C4-2B (cell line): ENCODE results near the gene SARNP.
"Not testable (repeated sequence)": the region's sequence is repeated elsewhere in the genome, so short reads cannot be mapped to it uniquely, and the experiment has no call there.

ENCODE experiments used
- H3K27ac ChIP-seq: fragments of 450-650 bp; 2 replicates; pipeline ENCODE4 v1.5.1; 2017
- CTCF ChIP-seq: fragments of 450-650 bp; conservative IDR thresholded peaks from 2 replicates; pipeline ENCODE4 v1.5.1; 2017; ENCODE audit warnings: mild to moderate bottlenecking
- ZFX ChIP-seq: fragments of 450-650 bp; IDR thresholded peaks from 2 replicates; pipeline ENCODE4 v1.6.1; 2017

Gene SARNP

GRCh38 chr12:55762646-55763045 lies 54.9 kb downstream of the SARNP start:
- H3K27ac ChIP-seq = no peak overlapping the region
- TF ChIP-seq CTCF (no peak), ZFX (no peak)

GRCh38 chr12:55760663-55761062 lies 56.9 kb downstream of the SARNP start:
- TF ChIP-seq ZFX = no peak
- H3K27ac ChIP-seq = no peak overlapping the region

DNA sequence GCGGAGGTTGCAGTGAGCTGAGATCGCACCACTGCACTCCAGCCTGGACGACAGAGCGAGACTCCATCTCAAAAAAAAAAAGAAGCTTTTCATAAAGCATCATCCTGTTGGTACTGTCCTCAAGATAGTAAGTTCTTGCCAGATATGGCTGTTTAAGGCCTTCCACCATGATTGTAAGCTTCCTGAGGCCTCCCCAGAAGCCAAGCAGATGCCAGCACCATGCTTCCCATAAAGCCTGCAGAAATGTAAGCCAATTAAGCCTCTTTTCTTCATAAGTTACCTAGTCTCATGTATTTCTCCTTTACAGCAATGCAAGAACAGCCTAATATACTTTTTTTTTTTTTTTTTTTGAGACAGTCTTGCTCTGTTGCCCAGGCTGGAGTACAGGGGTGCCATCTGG lies 58.9 kb downstream of the SARNP start:
- H3K27ac ChIP-seq = not testable (repeated sequence)

DNA sequence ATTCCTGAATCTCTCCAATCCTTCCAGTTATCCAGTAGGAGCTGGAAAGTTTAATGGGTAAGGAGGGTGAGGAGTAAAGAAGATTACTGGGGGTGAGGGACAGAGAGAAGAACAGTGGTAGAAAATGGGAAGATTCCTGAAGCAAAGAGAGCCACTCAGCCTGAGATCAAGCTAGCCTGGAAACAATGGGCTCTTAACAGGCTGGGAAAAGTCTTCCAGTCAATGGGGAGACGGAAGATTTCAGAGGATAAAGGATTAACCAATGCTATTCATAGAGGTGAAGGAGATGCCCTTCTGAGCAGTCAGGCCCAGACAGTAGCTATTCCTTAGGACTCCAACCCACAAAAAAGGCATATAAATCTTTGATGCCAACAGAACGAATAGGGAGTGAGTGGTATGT lies 59.8 kb downstream of the SARNP start:
- H3K27ac ChIP-seq = no peak overlapping the region
- TF ChIP-seq ZFX (no peak), CTCF (no peak)

- TF ChIP-seq CTCF = no peak
- no peak for TF ChIP-seq ZFX
- no peak overlapping the region for H3K27ac ChIP-seq
Measured at GRCh38 chr12:55755246-55755645, 62.3 kb downstream of the SARNP start.

GRCh38 chr12:55748230-55748993 lies 69.1 kb downstream of the SARNP start:
- no peak overlapping the region for H3K27ac ChIP-seq
- TF ChIP-seq ZFX = no peak
- TF ChIP-seq CTCF = no peak

DNA sequence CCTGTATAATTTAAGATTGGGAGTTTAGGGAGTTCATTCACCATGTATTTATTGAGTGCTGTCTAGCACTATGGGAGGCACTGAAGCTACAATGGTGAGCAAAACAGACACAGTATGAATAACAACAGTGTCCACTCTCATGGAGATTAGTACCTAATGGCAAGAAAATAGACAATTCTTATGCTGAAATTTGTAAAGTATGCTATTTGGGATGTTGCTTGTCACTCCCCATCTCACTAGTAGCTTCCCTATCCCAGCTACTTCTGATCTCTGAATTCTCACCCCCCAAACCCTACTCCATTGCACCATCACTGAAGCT lies 70.7 kb downstream of the SARNP start:
- no peak overlapping the region for H3K27ac ChIP-seq
- TF ChIP-seq CTCF (no peak), ZFX (no peak)

DNA sequence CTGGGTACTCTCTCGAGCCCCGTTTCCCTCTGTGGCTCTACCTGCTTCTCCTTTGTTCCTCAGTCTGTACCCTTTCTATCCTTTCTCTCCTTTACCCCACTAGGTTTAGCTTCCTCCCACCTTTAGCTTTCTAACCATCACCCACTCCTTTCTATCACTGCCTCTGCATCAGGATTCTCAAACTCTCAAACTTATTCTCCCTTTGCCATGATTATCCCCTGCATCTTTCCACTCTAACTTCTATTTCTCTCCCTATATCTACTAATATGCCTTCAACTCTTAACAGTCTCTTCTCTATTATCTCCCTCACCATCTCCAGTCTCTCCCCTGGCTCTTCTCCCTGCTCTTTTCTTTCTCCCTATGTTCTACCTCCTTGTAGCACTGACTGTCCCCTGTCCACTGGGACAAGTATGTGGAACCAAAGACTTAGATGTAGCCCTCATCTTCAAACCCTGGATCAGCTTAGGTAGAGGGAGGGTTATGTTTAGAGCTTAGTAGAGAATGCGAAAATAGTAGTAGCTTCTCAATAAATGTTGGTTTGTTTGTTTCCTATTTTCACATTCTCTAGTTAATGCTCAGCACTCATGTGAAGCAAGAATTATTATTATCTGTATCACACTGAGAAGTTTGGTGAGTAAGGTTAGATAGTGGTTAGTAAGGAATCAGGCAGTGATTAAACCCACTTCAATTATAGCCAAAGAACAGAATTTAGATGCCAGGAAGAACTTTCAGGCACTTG lies 71.2 kb downstream of the SARNP start:
- H3K27ac ChIP-seq = no peak overlapping the region

More for the DNA sequence above, 71.2 kb downstream of the SARNP start:
- no peak for TF ChIP-seq CTCF
- TF ChIP-seq ZFX = no peak
